Tibial nerve (tissue), 4 donors: ENCODE results near the gene DEF6. TPM values are rescaled to one million over a fixed set of nuclear protein-coding genes. Genes with fewer than 3 reads are reported as not detected.
A peak's percentile ranks its signal among the peaks of the same experiment; 100 is the strongest.

Source experiments
- DNase-seq, 2 donors: peaks; one replicate each; pipeline ENCODE4 v3.0.0-alpha.2; 2019; ENCODE audit warnings: low spot score in 2 of 2
- H3K27ac ChIP-seq, 4 donors: fragments of 200-600 bp; sonication (generic) in 3 of 4; one replicate each; pipeline ENCODE4 v1.5.1; 2017 to 2019; ENCODE audit warnings: mild to moderate bottlenecking in 1 of 4
- H3K27me3 ChIP-seq, 2 donors: fragments of 200-600 bp; sonication (generic) in 1 of 2; one replicate each; pipeline versions ENCODE4 v1.5.1 to v1.6.0; 2017 to 2019
- H3K36me3 ChIP-seq, 3 donors: fragments of 200-600 bp; sonication (generic); one replicate each; pipeline ENCODE4 v1.5.1; 2018 to 2019
- H3K4me1 ChIP-seq, 4 donors: fragments of 200-600 bp; sonication (generic) in 3 of 4; one replicate each; pipeline ENCODE4 v1.5.1; 2017 to 2019
- H3K4me3 ChIP-seq, 4 donors: fragments of 200-600 bp; sonication (generic) in 3 of 4; one replicate each; pipeline ENCODE4 v1.5.1; 2017 to 2019; ENCODE audit warnings: mild to moderate bottlenecking in 1 of 4, moderate library complexity in 1 of 4
- H3K9me3 ChIP-seq, 4 donors: fragments of 200-600 bp; sonication (generic) in 3 of 4; one replicate each; pipeline ENCODE4 v1.5.1; 2017 to 2019
- EP300 ChIP-seq, 2 donors: sonication (generic); formaldehyde crosslinking; IDR thresholded peaks; one replicate each; pipeline ENCODE4 v1.6.1; 2017; ENCODE audit warnings: antibody characterized with exemption in 2 of 2, mild to moderate bottlenecking in 1 of 2
- POLR2A ChIP-seq, 2 donors: fragments of 450-650 bp; IDR thresholded peaks; one replicate each; pipeline ENCODE4 v1.6.1; 2017; ENCODE audit warnings: antibody characterized with exemption in 2 of 2, mild to moderate bottlenecking in 2 of 2, moderate library complexity in 2 of 2
- WGBS, 2 donors: methylation state at CpG; one replicate each; pipeline ENCODE4 v1.1.5; 2018; 5-methylcytosine and 5-hydroxymethylcytosine counted together
- total RNA-seq, 4 donors: library from RNA; depleted of rRNA; stranded (reverse); fragments of >200 nt; gene quantifications; one replicate each; pipeline ENCODE4 v1.1.0, GENCODE V29; 2016
- TF ChIP-seq, protein P1 (sequence below), 5 experiments: fragments of 200-600 bp in 3 of 5; fragments of 450-650 bp in 2 of 5; sonication (generic) in 3 of 5; IDR thresholded peaks; one replicate each; pipeline ENCODE4 v1.5.1; 2016 to 2019; ENCODE audit warnings: antibody characterized with exemption in 5 of 5, mild to moderate bottlenecking in 3 of 5, moderate library complexity in 2 of 5

DEF6 gene
- total RNA-seq, 4 donors from 2014 or later = 3.3 to 21.9 (median 7.4) TPM

DNA sequence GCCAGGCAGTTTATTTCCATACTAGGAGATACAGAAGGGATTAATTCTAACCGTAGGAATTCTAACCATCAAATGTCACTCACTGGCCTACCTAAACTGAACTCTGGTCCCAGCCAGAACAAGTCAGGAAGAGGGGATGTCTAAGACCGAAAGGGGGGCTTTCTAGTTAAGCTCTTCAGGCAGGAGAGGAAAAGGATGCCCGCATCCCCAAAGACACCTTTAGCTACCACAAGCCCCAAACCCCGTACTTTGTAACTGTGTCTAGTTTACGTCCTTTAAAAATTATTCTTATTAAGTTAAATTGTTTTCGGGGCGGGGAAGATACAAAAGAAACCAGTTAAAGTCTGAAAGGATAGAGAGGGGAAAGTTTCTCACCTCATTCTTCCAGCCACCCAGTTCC is 39.3 kb upstream of the DEF6 start:
- Histone ChIP-seq H3K4me1 (peaks cover 0 to 41% (median 11%) of the 10 kb centered on the region in 4 donors), H3K9me3 (no peaks in the 10 kb centered on the region), H3K36me3 (no peaks in the 10 kb centered on the region), H3K4me3 (peak overlapping the region; percentile 70 to 96 (median 87)), H3K27me3 (no peaks in the 10 kb centered on the region), H3K27ac (peak overlapping the region; percentile 92 to 98 (median 96))
- 26 to 33% methylated on average over 7 of the region's 7 CpGs for WGBS, 2 donors
- TF ChIP-seq, protein P1, sequence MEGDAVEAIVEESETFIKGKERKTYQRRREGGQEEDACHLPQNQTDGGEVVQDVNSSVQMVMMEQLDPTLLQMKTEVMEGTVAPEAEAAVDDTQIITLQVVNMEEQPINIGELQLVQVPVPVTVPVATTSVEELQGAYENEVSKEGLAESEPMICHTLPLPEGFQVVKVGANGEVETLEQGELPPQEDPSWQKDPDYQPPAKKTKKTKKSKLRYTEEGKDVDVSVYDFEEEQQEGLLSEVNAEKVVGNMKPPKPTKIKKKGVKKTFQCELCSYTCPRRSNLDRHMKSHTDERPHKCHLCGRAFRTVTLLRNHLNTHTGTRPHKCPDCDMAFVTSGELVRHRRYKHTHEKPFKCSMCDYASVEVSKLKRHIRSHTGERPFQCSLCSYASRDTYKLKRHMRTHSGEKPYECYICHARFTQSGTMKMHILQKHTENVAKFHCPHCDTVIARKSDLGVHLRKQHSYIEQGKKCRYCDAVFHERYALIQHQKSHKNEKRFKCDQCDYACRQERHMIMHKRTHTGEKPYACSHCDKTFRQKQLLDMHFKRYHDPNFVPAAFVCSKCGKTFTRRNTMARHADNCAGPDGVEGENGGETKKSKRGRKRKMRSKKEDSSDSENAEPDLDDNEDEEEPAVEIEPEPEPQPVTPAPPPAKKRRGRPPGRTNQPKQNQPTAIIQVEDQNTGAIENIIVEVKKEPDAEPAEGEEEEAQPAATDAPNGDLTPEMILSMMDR (IDR thresholded peaks at IDR 0.05) = no peak
- TF ChIP-seq POLR2A (IDR thresholded peaks at IDR 0.05) (no peak), EP300 (IDR thresholded peaks at IDR 0.05) (no peak)
- DNase-seq = no peak

DNA sequence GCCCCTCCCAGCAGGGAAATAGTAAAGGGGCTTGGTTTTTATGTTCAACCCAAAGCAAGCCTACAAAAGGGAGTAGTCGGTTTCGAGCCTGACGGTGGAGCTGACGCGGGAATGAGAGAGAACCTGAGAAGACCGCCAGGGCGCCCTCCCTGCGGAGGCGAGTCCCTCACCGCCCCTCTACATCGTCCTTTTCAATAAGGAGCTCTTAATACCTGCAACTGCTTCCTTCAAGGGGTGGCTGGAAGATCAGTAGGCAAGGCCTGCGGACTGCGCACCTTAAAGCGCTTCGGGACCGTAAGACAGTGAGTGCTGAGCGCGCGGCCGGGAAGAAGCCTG is 38.8 kb upstream of the DEF6 start:
- H3K27ac ChIP-seq = peak overlapping the region; percentile 92 to 98 (median 96)
- H3K36me3 ChIP-seq = no peaks in the 10 kb centered on the region
- 0 to 2% methylated on average over 19 to 20 of the region's 20 CpGs for WGBS, 2 donors
- H3K4me3 ChIP-seq = peak overlapping the region; percentile 70 to 96 (median 87)
- no peaks in the 10 kb centered on the region for H3K9me3 ChIP-seq
- no peaks in the 10 kb centered on the region for H3K27me3 ChIP-seq
- DNase-seq = peak in 1 of 2 donors; percentile 29
- TF ChIP-seq, protein P1 (IDR thresholded peaks at IDR 0.05) = no peak
- TF ChIP-seq EP300 (IDR thresholded peaks at IDR 0.05) (no peak), POLR2A (IDR thresholded peaks at IDR 0.05) (no peak)
- peaks cover 0 to 40% (median 11%) of the 10 kb centered on the region in 4 donors for H3K4me1 ChIP-seq

DNA sequence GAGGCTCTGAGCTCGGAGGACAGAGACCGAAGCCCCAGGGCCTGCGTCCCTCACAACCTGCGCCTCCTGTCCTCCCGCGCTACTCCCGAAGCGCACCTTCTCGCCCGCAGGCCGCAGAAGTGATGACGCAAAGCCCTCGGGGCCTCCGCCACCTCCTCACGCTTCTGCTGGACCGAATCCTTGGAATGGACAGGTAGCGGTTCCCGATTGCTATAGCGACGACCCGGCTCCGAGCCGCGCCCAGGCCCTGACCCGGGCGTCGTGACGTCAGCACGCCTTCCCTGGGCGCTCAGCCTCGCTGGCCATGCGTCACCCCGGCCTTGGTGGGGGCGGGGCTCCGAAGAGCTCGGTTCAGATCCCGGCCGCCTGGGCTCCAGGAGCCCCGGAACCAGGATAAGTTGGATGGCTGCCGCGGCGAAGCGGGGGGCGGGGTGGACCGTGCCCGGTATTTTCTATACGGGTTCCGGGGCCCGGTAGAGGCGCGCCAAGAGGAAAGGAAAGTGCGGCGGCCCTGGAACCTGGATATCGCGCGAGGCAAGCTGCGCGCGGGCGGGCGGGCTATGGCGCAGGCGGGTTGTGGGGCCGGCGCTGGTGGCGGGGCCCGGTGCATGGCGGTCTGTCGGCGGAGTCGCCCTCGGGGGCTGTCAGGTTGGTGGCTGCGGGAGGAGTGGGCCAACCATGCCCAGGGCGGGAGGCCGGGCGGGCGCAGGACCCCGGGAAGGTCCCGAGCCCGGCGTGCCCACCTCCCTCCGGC is 38.2 kb upstream of the DEF6 start, which contains the start of gene ZNF76:
Gene ZNF76, plus strand, starts transcription at position 542 of the 754 bp plus-strand sequence. CDS start 21,417 bp downstream, outside the sequence.
- WGBS, 2 donors = 0 to 2% methylated on average over 13 to 42 of the region's 82 CpGs
- Histone ChIP-seq H3K4me1 (peaks cover 0 to 45% (median 11%) of the 10 kb centered on the region in 4 donors), H3K27ac (peak within 1 kb of the TSS; percentile 92 to 98 (median 96)), H3K4me3 (peak within 1 kb of the TSS; percentile 70 to 96 (median 87)), H3K27me3 (no peaks in the 10 kb centered on the region), H3K9me3 (no peaks in the 10 kb centered on the region), H3K36me3 (no peaks in the 10 kb centered on the region)
- peak; percentile 96 to 99 for DNase-seq
- TF ChIP-seq EP300 (IDR thresholded peaks at IDR 0.05) = peak; percentile 96 to 98
- peak; percentile 40 to 76 for TF ChIP-seq POLR2A (IDR thresholded peaks at IDR 0.05)
- TF ChIP-seq, protein P1 (IDR thresholded peaks at IDR 0.05) = peak in 2 of 5 experiments; percentile 86 to 90

DNA sequence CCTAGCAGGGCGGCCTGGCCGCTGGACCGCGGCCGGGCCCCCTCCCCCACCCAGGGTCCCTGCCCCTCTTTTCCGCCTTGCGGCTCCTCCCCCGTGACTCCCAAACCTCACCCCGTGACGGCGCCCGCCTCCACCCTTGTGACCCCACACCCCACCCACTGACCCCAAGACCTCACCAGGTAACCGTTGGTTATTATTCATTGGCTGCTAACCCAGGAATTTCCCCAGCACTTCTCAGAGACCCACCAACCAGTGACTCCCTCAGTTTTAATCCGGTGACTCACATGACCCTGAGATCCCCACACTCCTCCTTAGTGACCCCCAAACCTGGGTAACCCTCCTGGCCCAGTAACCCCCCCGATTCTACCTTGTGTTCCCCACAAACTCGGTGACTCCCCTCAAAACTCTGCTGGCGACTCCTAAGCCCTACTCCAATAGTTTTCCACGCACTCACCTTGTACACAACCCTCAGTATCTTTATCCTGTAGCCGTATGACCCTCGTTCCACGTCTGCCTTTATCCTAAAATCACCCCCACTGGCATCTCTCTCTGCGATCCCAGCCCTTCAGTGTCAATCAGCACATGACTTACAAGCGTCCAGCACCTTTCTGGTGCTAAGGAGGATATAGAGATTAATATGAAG is 37.5 kb upstream of the DEF6 start:
- TF ChIP-seq EP300 (IDR thresholded peaks at IDR 0.05) = peak in 1 of 2 donors; percentile 23
- TF ChIP-seq, protein P1 (IDR thresholded peaks at IDR 0.05) = no peak
- Histone ChIP-seq H3K9me3 (no peaks in the 10 kb centered on the region), H3K4me1 (peaks cover 0 to 47% (median 11%) of the 10 kb centered on the region in 4 donors), H3K36me3 (no peaks in the 10 kb centered on the region), H3K27ac (peak overlapping the region; percentile 92 to 98 (median 96)), H3K27me3 (no peaks in the 10 kb centered on the region), H3K4me3 (peak overlapping the region; percentile 70 to 96 (median 87))
- WGBS, 2 donors = 6% methylated on average over 19 to 22 of the region's 23 CpGs
- peak; percentile 51 to 68 for DNase-seq
